ENCODE data around the gene SHROOM1.

SHROOM1 gene

DNA sequence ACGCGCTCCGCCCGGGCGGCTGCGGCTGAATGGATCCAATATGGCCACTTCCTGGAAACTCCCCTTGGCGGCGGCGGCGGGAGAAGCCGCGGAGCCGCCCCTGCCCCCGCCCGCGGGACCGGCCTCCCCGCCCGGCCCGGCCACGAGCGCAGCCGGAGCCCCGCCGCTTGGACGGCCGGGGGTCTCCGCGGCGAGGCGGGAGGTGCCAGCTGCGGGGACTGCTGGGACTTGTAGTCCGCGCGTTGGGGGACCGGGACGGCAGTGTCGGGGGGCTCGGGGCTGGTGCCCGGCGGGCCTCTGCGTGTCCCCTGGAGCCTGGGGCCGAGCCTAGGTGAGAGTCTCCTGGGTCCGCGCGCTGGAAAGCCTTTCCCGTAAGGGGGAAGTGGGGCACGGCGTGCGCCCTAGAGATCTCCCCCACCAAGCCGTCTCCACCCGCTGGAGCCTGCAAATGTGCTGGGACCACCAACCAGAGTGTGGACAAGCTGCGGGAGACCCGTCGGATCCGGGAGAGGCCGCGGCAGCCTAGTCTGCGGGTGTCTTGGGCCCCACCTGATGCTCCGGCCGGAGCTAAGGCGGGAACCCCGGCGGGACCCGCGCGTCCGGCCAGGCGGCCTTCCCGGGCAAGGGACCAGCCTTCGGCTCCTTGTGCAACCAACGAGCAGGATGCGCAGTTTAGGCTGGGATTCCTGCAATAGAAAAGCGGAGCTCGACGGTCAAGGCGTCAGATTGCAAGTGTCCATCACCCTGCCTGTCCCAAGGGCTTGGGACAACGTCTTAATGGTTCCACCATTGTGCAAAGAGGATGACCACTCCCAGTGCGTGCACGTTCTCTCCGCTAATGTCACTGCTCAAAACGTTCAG is 53.0 kb downstream of the SHROOM1 start, which contains the start of gene SEPTIN8:
Gene SEPTIN8, minus strand, starts transcription at position 31 of the 861 bp plus-strand sequence. CDS start 102 bp downstream, outside the sequence.
- DNase-seq (ENCODE audit: low read depth, low spot score), result no peak

GRCh38 chr5:132776938-132777208 is 53.6 kb downstream of the SHROOM1 start:
- no peak for DNase-seq (ENCODE audit: low read depth, low spot score)

- no peak for DNase-seq (ENCODE audit: low read depth, low spot score)
Observed at GRCh38 chr5:132776131-132776937, 54.1 kb downstream of the SHROOM1 start.

DNA sequence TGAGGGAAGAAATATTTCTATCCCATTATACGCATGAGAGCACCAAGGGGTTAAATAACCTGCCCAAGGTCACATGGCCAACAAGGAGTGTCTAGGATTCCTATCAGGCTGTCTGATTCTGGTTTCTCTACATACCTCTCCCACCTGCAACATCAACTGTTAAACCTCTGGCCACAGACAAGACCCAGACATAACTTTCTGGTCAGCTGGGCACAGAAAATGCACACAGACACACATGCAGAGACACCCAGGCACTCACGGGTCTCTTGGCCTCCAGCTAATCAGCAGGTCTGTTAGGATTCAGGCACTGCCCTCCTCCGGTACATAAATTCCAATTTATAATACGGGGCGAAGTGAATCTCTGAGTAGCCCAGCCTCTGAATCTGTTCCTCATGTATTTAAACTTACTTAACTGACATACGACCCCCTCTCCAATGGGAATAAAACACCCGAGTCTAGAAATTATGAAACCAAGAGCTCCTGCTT is 54.9 kb downstream of the SHROOM1 start:
- DNase-seq (ENCODE audit: low read depth, low spot score), result no peak

DNA sequence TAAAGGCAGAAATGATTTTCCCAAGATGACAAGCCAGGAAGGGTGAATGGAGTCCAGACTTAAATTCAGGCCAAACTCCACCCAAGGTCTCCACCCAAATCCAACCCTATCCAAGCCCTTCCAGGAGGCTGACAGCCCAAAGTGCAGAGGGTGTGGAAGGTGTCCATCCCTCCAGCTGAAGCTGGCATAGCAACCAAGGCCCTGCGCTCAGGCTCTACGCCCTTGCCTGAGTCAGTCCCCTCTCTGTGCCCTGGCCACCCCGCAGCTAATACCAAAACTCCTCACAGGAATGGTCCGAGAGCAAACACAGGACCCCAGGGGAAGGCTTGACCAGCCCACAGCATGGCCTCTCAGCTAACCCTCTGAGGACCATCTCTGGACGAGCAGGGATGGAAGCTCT is 55.6 kb downstream of the SHROOM1 start:
- DNase-seq (ENCODE audit: low read depth, low spot score), result no peak

DNA sequence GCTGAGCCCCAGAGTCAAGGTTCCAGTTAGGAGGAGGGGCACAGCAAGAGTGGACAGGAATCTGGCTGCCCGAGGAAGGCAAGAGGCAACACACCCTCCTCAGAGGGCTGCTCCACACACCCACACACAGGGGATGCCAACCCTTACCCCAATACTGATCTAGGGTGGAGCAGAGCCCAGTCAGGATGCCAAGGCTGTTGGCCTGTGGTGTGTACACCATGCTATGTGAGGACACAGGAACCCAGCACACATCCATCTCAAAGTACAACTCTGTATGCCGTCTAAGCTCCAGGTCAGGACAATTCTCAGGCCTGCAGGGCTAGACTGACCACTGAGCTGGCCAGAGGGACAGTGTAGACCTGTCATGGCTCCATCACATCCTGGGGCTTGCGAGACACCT is 56.0 kb downstream of the SHROOM1 start:
- no peak for DNase-seq (ENCODE audit: low read depth, low spot score)

DNA sequence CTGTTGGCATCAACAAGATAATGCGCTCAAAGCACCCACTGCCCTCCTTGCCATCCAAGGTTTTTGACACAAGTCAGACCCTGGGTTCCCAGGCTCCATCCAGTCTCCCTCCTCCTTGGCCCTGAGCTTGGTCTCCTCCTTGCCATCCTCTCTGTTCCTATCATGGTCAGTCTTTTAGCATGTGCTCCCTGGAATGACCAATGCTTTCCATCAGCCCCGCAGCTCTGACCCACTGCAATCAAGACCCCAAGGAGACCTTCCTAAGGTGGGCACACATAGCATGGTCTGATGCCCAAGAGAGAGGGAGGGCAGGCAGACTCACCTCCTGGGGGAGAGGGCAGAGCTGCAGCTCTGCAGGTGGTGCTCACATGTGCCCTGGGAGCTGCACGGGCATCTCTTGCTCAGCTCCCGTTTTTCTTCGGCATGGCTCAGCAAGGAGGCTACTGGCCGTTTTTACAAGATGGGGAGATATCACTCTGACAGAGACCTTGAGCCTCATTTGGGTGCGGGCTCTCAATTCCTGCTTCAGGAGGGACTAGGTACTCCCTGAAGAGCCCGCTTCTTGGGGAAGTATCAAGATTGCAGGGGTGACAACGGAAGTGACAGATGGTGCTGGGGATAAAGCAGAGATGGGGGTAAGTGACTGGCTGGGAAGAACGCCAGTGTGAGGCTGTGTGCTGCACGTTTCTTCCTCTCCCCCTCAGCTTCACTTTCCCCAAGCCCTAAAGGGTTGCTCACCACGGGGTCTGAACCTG is 56.7 kb downstream of the SHROOM1 start:
- DNase-seq (ENCODE audit: low read depth, low spot score), result no peak

DNA sequence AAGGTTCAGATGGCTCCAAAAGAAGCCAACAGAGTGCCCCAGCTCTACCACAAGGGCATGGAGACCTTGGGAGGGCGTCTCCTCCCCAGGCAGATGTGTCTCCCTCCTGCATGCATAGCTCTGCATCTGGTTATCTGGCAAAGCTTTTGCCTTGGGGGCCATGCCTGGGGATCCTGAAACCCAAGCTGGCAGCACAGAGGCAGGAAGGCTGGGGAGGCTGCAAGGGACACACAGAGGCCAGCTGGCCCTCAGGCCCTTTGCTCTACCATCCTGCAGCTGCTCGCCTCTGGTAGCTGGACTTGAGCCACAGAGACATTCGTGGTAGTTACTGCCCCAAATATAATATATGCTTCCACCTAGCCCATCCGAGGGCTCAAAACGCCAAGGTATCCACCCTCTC is 57.3 kb downstream of the SHROOM1 start:
- no peak for DNase-seq (ENCODE audit: low read depth, low spot score)

DNA sequence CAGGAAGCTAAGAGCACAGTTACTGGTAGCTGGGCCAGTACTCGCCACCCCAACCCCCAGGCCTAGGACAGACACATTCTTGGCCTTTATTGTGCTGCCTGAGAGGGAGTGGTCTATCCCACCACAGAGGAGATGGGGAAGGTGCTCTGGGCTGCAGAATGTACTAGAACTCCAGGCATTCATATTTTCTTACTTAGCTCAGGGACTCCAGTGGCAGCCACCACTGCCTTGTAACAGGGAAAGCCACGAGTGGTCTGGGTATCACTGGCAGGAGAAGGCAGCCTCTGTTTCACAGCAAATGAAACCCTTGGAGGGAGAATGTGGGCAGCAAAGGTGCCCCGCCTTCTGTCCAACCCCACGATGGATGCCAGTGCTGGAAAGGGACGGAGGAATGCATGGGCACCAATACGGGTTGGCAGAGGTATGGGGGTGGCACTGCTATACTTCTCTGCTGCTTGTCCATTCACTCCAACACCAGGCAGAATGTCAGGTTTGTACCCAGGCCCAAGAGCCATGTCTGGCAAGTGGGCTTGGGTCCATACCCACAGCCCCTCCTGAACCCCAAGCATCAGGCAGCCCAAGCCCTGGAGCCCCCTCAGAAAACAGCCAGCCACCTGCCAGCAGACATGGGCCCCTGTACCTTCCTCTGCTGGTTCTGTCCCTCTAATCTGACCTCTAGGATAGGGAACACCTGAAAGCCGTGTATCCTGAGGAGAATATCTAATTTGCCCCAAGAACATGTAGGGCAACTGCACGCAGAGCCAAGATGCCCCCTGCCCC is 58.0 kb downstream of the SHROOM1 start:
- DNase-seq (ENCODE audit: low read depth, low spot score), result no peak
